Measurements from ENCODE around the gene COL26A1. TPM values are rescaled to one million over a fixed set of nuclear protein-coding genes. Genes with fewer than 3 reads are reported as not detected.

Gene COL26A1
- total RNA-seq, 2 experiments from 2014 or later = not detected

Other genes with a start within 250 kb of the COL26A1 start
- gene SERPINE1, start 235.8 kb upstream of the COL26A1 start, total RNA-seq = 1 to 10 TPM; 1.2 to 1.3 TPM
- 10 to 100 TPM; 35.6 to 39.5 TPM for gene AP1S1, start 208.4 kb upstream of the COL26A1 start, total RNA-seq
- not detected for gene VGF, start 197.3 kb upstream of the COL26A1 start, total RNA-seq
- gene NAT16, start 182.6 kb upstream of the COL26A1 start, total RNA-seq = not detected
- gene MOGAT3, start 161.8 kb upstream of the COL26A1 start, total RNA-seq = not detected
- gene PLOD3, start 145.3 kb upstream of the COL26A1 start, total RNA-seq = 10 to 100 TPM; 20.4 to 24.4 TPM
- gene ZNHIT1, start 144.7 kb upstream of the COL26A1 start, total RNA-seq = 10 to 100 TPM; 36.8 to 37.9 TPM
- gene CLDN15, start 125.1 kb upstream of the COL26A1 start, total RNA-seq = 10 to 100 TPM; 14.2 to 15.8 TPM
- 10 to 100 TPM; 86.5 to 96.8 TPM for gene FIS1, start 117.8 kb upstream of the COL26A1 start, total RNA-seq
- gene IFT22, start 41.1 kb upstream of the COL26A1 start, total RNA-seq = 1 to 10 TPM; 3.8 to 5.1 TPM

Measured in activated CD8-positive, alpha-beta T cell treated with anti-CD3 and anti-CD28 coated beads for 36 hours (primary cell).